ENCODE results near the gene HELT.
"Not testable (repeated sequence)": the region's sequence is repeated elsewhere in the genome, so short reads cannot be mapped to it uniquely, and the experiment has no call there.

Gene HELT, protein sequence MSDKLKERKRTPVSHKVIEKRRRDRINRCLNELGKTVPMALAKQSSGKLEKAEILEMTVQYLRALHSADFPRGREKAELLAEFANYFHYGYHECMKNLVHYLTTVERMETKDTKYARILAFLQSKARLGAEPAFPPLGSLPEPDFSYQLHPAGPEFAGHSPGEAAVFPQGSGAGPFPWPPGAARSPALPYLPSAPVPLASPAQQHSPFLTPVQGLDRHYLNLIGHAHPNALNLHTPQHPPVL

DNA sequence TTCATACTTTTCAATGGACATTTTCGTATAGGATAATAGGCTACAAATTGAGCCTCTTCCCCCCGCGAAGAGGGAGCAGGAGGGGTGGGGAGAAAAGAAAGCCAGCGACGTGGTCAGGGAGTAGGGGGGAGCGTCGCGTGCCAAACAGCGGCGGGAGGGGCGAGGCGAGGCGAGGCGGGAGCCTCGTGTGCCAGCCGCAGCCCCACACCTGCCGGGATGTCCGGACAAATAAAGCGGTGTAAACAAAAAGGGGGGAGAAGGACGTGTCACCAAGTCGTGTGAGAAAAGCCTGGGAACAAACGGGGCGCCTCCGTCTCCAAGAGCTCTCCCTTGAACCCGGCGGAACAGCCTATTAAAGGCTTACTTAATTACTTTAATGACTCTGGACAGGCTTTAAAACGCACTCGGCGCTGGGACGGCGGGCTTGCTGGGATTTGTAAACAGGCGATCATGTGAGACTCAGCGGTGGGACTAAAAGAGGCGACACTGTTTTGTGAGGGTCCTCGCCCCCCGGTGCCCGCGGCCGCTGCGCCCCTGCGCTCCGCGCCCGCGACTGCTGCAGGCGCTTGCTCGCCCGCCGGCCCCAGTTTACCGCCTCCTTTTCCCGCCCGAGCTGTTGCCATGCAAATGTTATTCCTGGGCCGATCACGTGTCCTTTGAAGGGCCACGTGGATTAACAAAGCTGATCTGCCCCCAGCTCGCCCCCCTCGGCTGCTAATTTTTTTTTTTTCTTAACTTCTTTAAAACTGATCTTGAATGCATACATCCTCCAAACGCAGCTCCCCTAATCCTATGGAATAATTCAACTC lies at the start of gene HELT:
TSS of gene HELT (plus strand) at position 527 of the 809 bp plus-strand sequence. CDS start 439 bp downstream, outside the sequence.
- DNase-seq (ENCODE audit: low read depth in 1 of 2, low spot score in 1 of 2): no peak

GRCh38 chr4:184968784-184969201 lies 49.5 kb upstream of the HELT start:
- DNase-seq (ENCODE audit: low read depth in 1 of 2, low spot score in 1 of 2): no peak

- no peak for DNase-seq (ENCODE audit: low read depth in 1 of 2, low spot score in 1 of 2)
Observed at GRCh38 chr4:184969610-184970009, 48.7 kb upstream of the HELT start.

- DNase-seq (ENCODE audit: low read depth in 1 of 2, low spot score in 1 of 2): no peak
Observed at GRCh38 chr4:184972991-184973390, 45.3 kb upstream of the HELT start.

DNA sequence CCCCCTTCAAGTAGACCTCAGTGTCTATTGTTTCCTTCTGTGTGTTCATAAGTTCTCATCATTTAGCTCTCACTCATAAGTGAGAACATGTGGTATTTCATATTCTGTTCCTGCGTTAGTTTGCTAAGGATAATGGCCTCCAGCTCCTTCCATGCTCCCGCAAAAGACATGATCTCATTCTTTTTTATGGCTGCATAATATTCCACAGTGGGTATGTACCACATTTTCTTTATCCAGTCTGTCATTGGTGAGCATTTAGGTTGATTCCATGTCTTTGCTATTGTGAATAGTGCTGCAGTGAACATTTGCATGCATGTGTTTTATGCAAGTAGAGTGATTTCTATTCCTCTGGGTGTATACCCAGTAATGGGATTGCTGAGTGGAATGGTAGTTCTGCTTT lies 41.9 kb upstream of the HELT start:
- DNase-seq (ENCODE audit: low read depth in 1 of 2, low spot score in 1 of 2): not testable (repeated sequence)

GRCh38 chr4:184977747-184978146 lies 40.5 kb upstream of the HELT start:
- no peak for DNase-seq (ENCODE audit: low read depth in 1 of 2, low spot score in 1 of 2)

DNA sequence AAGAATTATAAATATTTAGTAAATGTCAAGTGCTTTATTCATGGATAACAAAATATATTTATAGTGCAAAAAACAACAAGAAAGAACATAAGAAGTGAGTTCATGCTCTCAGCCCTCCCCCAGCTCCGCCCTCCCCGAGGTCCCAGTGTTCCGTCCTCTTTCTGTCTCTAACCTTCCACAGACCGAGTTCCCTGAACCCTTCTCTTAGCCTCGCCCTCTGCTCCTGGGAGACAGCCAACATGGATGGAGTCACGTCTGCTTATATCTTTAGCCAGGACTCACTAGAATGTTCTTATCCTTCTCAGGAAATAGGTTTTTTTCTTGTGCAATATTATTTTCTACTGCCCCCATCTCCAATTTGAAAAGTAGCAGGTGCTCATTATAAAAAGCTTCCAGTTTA lies 40.1 kb upstream of the HELT start:
- DNase-seq (ENCODE audit: low read depth in 1 of 2, low spot score in 1 of 2): no peak

DNA sequence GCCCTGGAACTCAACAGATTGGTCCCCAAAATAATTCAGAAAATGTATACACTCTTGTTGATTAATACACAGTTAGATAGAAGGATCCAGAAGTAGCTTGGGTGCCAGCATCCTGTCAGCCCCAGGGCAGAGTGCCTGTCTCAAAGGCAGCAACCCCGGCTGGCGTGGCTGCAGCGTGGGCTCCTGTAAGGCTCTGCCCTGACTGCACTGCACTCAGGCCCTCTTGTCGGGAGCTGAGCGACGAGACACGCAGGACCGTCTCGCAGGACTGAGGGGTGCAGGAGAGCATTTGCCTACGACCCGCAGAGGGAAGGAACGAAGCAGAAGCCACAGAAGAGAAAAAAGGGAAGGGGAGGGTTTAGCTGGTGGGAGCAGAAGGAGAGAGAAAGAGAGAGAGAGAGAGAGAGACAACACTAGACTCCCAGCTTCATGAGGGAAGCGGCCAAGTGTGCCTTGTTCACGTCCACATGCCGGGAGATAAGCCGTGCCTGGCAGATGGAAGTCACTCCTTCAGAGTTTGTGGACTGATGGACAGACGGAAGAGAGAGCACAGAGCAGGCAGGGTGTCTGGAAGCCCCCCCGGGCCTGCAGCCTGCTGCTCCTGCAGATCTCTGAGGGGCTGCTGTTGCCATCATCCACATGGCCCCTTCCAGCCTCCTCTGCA lies 38.7 kb upstream of the HELT start:
- DNase-seq (ENCODE audit: low read depth in 1 of 2, low spot score in 1 of 2): no peak

DNA sequence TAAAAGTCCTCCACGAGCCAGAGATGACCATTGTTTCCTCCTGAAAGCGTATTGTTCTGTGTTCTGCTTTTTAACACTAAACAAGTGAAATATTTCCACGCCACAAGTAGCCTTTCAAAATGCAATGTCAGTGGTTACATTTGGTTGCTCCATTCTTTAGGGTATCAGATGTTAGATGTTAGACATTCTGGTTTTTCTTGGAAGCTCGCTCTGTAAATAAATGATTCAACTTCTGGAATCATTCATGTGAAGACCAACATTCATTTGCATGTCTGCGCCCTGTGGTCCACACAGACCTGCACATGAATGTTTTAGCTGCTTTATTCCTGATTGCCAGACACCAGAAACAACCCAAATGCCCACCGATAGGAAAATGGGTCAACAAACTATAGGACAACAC lies 38.0 kb upstream of the HELT start:
- no peak for DNase-seq (ENCODE audit: low read depth in 1 of 2, low spot score in 1 of 2)

- peak in 1 of 2 donors; percentile 51 for DNase-seq (ENCODE audit: low read depth in 1 of 2, low spot score in 1 of 2)
Observed at GRCh38 chr4:184983672-184984356, 34.5 kb upstream of the HELT start.

- no peak for DNase-seq (ENCODE audit: low read depth in 1 of 2, low spot score in 1 of 2)
Observed at GRCh38 chr4:184987493-184988031, 30.7 kb upstream of the HELT start.

- DNase-seq (ENCODE audit: low read depth in 1 of 2, low spot score in 1 of 2): no peak
Observed at GRCh38 chr4:184988611-184989010, 29.7 kb upstream of the HELT start.

DNA sequence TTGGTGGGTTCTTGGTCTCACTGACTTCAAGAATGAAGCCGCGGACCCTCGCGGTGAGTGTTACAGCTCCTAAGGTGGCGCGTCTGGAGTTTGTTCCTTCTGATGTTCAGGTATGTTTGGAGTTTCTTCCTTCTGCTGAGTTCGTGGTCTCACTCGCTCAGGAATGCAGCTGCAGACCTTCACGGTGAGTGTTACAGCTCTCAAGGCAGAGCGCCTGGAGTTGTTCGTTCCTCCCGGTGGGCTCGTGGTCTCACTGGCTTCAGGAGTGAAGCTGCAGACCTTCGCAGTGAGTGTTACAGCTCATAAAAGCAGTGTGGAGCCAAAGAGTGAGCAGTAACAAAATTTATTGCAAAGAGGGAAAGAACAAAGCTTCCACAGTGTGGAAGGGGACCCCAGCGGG lies 29.0 kb upstream of the HELT start:
- DNase-seq (ENCODE audit: low read depth in 1 of 2, low spot score in 1 of 2): not testable (repeated sequence)

DNA sequence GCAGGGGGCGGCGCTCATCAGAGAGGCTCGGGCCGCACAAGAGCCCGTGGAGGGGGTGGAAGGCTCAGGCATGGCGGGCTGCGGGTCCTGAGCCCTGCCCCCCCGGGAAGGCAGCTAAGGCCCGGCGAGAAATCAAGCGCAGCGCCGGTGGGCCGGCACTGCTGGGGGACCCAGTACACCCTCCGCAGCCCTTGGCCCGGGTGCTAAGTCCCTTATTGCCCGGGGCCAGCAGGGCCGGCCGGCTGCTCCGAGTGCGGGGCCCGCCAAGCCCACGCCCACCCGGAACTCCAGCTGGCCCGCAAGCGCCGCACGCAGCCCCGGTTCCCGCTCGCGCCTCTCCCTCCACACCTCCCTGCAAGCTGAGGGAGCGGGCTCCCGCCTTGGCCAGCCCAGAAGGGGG lies 28.2 kb upstream of the HELT start:
- DNase-seq (ENCODE audit: low read depth in 1 of 2, low spot score in 1 of 2): not testable (repeated sequence)

DNA sequence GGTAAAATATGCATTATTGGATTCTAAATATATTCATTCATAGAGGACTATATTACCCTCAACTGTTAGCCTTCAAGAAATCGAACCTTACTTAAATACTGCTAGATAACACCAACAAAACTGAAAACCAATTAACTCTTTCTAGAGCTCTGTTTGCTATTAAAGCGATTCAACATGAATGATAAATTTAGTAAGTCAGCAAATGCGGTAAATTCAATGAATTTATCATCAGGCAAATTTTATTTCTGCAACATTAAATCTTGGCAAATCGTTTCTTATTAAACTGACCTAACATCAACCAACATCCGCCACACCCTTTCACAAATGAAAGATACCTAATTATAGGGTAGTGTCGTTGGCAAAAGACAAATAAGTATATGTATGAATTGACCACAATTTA lies 26.4 kb upstream of the HELT start:
- DNase-seq (ENCODE audit: low read depth in 1 of 2, low spot score in 1 of 2): no peak

DNA sequence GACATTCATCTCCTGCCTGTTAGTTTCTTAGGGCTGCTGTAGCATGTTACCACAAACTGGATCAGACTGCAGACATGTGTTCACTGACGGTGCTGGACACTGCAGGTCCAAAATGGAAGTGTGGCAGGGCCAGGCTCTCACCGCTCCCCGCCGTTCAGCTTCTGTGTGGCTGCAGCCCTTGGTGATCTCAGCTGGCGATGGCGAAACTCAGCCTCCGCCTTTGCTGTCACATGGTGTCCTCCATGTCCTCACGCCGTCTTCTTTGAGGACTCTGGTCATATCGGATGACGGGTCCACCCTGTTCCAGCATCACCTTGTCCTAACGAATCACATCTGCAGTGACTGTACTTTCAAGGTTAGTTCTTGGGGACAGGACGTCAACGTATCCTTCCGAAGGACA lies 25.9 kb upstream of the HELT start:
- DNase-seq (ENCODE audit: low read depth in 1 of 2, low spot score in 1 of 2): no peak

DNA sequence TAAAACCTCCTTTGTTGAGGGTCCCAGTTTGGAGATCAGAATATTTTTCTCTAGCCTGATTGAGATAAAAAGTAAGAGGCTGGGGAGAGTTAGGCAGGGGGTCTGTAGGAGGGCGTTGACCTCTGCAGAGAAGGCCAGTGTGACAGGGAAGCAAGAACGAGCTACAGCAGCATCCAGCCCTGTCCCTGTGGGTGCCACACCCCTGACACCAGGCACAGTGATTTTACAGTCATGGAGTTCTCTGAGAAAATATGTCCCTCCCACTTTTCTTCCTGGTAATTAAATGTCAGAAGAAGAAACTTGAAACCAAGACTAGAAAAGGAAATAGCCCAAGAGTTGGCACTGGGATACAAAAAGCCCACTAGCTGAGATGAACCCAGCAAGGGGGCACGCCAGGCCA lies 25.0 kb upstream of the HELT start:
- no peak for DNase-seq (ENCODE audit: low read depth in 1 of 2, low spot score in 1 of 2)

- no peak for DNase-seq (ENCODE audit: low read depth in 1 of 2, low spot score in 1 of 2)
Observed at GRCh38 chr4:184994010-184994622, 24.2 kb upstream of the HELT start.

DNA sequence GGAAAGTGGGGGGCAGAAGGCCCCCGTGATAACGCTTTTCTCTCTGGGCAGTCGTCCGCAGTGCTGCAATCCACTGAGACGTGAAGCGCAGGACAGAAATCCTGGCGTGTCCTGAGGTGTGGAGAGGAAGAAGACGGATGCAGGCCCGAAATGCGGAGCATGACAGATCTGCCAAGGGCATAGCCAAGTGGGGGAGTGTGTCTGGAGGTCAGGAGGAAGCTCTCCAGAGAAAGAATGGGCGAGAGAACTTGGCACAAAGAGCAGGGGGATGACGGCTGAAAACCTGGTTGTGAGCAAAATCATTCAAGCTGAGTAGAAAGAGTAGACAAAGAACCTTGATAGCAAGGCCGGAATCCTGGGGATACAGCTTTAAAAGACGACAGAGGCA lies 23.7 kb upstream of the HELT start:
- DNase-seq (ENCODE audit: low read depth in 1 of 2, low spot score in 1 of 2): no peak

DNA sequence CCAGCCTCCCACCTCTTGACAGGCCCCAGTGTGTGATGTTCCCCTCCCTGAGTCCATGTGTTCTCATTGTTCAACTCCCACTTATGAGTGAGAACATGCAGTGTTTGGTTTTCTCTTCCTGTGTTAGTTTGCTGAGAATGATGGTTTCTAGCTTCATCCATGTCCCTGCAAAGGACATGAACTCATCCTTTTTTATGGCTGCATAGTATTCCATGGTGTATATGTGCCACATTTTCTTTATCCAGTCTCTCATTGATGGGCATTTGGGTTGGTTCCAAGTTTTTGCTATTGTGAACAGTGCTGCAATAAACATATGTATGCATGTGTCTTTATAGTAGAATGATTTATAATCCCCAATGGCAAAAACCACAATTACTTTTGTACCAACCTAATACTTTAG lies 20.6 kb upstream of the HELT start:
- not testable (repeated sequence) for DNase-seq (ENCODE audit: low read depth in 1 of 2, low spot score in 1 of 2)

GRCh38 chr4:185002784-185003183 lies 15.5 kb upstream of the HELT start:
- DNase-seq (ENCODE audit: low read depth in 1 of 2, low spot score in 1 of 2): no peak

Data from stimulated activated CD4-positive, alpha-beta T cell treated with anti-CD3 and anti-CD28 coated beads, Interleukin-15, amount 100 ng/mL, for 1 hour (primary cell).